Body of pancreas (tissue), 4 donors: ENCODE data around the gene TRPV2.

Experiments used
- POLR2A ChIP-seq, 3 donors: fragments of 450-650 bp; IDR thresholded peaks; one replicate each; pipeline ENCODE4 v1.6.1; 2016; ENCODE audit warnings: antibody characterized with exemption in 3 of 3, mild to moderate bottlenecking in 2 of 3
- TF ChIP-seq, protein P1 (sequence below), 7 experiments: fragments of 450-650 bp in 4 of 7; fragments of 200-600 bp in 3 of 7; sonication (generic) in 3 of 7; IDR thresholded peaks; one replicate each; pipeline ENCODE4 v1.5.1; 2016 to 2019; ENCODE audit warnings: antibody characterized with exemption in 7 of 7

- TF ChIP-seq POLR2A (IDR thresholded peaks at IDR 0.05) = no peak
- TF ChIP-seq, protein P1, sequence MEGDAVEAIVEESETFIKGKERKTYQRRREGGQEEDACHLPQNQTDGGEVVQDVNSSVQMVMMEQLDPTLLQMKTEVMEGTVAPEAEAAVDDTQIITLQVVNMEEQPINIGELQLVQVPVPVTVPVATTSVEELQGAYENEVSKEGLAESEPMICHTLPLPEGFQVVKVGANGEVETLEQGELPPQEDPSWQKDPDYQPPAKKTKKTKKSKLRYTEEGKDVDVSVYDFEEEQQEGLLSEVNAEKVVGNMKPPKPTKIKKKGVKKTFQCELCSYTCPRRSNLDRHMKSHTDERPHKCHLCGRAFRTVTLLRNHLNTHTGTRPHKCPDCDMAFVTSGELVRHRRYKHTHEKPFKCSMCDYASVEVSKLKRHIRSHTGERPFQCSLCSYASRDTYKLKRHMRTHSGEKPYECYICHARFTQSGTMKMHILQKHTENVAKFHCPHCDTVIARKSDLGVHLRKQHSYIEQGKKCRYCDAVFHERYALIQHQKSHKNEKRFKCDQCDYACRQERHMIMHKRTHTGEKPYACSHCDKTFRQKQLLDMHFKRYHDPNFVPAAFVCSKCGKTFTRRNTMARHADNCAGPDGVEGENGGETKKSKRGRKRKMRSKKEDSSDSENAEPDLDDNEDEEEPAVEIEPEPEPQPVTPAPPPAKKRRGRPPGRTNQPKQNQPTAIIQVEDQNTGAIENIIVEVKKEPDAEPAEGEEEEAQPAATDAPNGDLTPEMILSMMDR (IDR thresholded peaks at IDR 0.05) = no peak
Measured at GRCh38 chr17:16427020-16427419, 11.6 kb downstream of the TRPV2 start.
